ENCODE data around the gene TMEM44.
A peak's percentile ranks its signal among the peaks of the same experiment; 100 is the strongest.

The TMEM44 gene

DNA sequence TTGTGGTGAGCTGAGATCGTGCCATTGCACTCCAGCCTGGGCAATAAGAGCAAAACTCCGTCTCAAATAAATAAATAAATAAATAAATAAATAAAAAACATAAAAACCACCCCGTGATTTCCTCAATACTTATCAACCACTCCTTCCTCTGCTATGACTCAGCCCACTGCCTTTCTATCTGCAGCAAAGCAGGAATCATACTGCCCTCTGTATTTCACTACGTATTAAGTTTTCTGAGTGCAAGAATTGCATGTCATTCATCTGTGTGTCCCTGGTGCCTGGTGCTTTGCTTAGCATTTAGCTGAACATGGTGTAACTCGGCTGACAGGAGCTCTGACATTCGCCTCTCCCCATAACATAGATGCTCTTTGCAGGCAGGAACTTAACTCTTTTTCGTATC, 31.6 kb upstream of the TMEM44 start:
- H3K9me3 ChIP-seq: no peaks in the 10 kb centered on the region
- in situ Hi-C loops (cut with MboI; ENCODE audit: low sequenced_read_pairs): no loop called here
- peaks cover 60% of the 10 kb centered on the region for H3K36me3 ChIP-seq (replicated peaks)
- DNase-seq (ENCODE audit: low spot score in 2 of 2): no peak
- H3K4me3 ChIP-seq: no peak overlapping the region
- H3K4me1 ChIP-seq: peaks cover 8% of the 10 kb centered on the region
- H3K27me3 ChIP-seq (ENCODE audit: low read depth): no peaks in the 10 kb centered on the region

DNA sequence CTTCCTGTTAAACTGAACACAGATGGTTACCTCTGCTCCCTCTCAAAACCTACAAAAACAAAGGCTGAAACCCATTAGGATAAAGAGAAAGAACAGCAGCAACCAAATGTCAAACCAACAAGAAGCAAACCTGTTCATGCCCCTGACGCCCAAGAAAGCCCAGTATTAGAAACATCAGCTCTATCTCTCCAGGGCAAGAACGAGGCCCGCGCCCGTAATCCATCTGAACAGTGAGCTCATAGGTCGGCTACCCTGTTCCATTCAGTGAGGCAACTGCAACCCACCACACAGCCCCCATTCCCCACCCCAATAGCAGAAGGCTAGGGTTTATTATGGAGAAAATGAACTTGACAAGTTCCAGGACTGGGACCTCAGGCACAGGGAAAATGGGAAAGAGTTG, 28.7 kb upstream of the TMEM44 start:
- no peaks in the 10 kb centered on the region for H3K9me3 ChIP-seq
- in situ Hi-C loops (cut with MboI; ENCODE audit: low sequenced_read_pairs): no loop called here
- no peak for DNase-seq (ENCODE audit: low spot score in 2 of 2)
- no peaks in the 10 kb centered on the region for H3K27me3 ChIP-seq (ENCODE audit: low read depth)
- no peaks in the 10 kb centered on the region for H3K4me1 ChIP-seq
- H3K4me3 ChIP-seq: no peak overlapping the region
- peaks cover 73% of the 10 kb centered on the region for H3K36me3 ChIP-seq (replicated peaks)

DNA sequence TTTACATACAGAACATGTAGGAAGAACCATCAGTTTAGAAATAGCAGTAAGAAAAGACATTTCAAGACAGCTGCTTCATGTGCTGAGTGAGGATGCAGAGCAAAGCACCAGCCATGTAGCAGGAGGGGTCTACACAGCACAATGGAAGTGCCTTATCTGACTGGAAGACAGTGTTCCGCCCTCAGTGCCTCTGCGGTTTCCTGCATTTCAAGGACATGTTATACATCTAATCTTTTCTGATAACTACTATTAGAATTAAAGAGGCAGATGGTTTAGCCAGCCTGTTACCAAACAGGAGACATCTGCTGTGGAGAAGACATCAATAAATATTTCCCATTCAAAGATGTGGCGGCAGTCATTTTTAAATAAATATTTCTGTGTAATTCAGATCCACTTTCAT, 28.2 kb upstream of the TMEM44 start:
- in situ Hi-C loops (cut with MboI; ENCODE audit: low sequenced_read_pairs): no loop called here
- Histone ChIP-seq H3K4me1 (no peaks in the 10 kb centered on the region), H3K9me3 (no peaks in the 10 kb centered on the region), H3K36me3 (replicated peaks) (peaks cover 77% of the 10 kb centered on the region), H3K27me3 (ENCODE audit: low read depth) (no peaks in the 10 kb centered on the region), H3K4me3 (no peak overlapping the region)
- no peak for DNase-seq (ENCODE audit: low spot score in 2 of 2)

DNA sequence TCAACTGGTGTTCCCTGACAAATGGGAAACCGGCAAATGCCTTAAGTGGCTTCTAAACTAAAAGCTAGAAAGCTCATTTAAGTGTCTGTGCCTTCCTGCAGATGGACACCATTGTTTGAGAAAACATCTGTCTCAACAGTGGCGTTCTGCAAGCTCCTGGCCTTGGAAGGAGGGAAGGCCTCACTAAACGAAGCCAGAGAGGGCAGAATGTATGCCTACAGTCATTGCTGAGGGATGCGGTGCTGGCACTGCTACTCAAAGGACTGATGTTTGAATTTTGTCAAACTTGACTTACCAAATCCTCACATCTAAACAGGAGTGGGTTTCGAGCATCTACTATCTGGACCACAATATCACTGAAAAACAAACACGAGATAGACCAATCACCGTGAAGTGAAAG, 26.6 kb upstream of the TMEM44 start:
- in situ Hi-C loops (cut with MboI; ENCODE audit: low sequenced_read_pairs): no loop called here
- peaks cover 77% of the 10 kb centered on the region for H3K36me3 ChIP-seq (replicated peaks)
- no peak overlapping the region for H3K4me3 ChIP-seq
- H3K9me3 ChIP-seq: no peaks in the 10 kb centered on the region
- H3K4me1 ChIP-seq: no peaks in the 10 kb centered on the region
- H3K27me3 ChIP-seq (ENCODE audit: low read depth): no peaks in the 10 kb centered on the region
- DNase-seq (ENCODE audit: low spot score in 2 of 2): no peak

DNA sequence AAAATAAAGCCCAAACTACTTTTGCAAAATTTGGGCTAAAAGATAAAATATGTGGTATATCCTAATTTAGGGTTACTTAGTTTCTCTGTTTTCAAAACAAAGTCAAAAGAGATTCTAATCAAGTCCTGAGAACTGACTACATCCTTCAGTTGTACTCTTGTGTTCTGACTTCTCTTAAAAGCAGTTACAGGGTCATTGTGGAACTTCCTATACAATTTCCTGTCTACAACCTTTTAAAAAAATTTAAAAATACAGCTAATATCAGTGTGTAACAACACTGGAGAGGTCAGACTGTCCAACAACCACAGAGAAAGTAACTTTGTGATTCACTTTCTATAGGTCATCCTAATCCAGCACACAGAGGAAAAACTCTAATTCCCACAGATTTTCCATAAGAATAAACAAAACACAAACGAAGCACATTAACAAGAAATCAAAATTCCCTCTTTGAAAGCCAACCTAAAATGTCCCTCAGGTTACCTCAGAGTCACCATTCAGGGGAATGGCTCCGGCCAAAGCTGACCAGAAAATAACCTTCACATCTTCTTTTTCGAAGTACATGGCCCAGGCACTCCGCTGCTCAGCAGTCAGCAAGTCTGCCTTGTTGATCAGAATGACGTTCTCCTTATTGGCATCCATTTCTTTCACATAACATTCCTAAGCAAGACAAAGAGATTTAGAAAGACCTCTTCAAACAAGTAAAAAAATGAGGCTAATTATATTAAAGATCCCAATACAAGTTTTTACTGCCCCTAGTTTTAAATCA, 25.4 kb upstream of the TMEM44 start:
- no peaks in the 10 kb centered on the region for H3K9me3 ChIP-seq
- no peaks in the 10 kb centered on the region for H3K27me3 ChIP-seq (ENCODE audit: low read depth)
- H3K4me1 ChIP-seq: no peaks in the 10 kb centered on the region
- in situ Hi-C loops (cut with MboI; ENCODE audit: low sequenced_read_pairs): no loop called here
- peaks cover 84% of the 10 kb centered on the region for H3K36me3 ChIP-seq (replicated peaks)
- H3K4me3 ChIP-seq: no peak overlapping the region
- DNase-seq (ENCODE audit: low spot score in 2 of 2): no peak

DNA sequence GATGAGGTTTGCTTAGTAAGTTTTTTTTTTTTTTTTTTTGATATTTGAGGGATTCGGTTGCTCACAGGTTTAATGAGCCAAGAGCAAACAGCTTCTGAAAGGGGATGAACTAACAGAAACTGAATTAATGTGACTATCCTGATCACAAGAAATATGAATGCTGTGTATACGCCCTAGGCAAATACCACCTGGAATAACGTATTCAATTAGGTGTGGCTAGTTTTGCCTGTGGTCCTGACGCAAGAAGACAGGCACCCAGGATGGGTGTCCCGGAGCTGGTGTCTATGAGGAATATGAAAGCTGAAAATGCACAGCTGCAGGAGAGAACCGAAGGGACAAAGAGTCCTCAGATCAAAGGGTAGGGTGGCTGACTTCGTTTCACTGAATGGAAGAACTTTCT, 24.2 kb upstream of the TMEM44 start:
- DNase-seq (ENCODE audit: low spot score in 2 of 2): no peak
- no peaks in the 10 kb centered on the region for H3K27me3 ChIP-seq (ENCODE audit: low read depth)
- H3K4me1 ChIP-seq: no peaks in the 10 kb centered on the region
- no peaks in the 10 kb centered on the region for H3K9me3 ChIP-seq
- in situ Hi-C loops (cut with MboI; ENCODE audit: low sequenced_read_pairs): no loop called here
- H3K4me3 ChIP-seq: no peak overlapping the region
- peaks cover 90% of the 10 kb centered on the region for H3K36me3 ChIP-seq (replicated peaks)

DNA sequence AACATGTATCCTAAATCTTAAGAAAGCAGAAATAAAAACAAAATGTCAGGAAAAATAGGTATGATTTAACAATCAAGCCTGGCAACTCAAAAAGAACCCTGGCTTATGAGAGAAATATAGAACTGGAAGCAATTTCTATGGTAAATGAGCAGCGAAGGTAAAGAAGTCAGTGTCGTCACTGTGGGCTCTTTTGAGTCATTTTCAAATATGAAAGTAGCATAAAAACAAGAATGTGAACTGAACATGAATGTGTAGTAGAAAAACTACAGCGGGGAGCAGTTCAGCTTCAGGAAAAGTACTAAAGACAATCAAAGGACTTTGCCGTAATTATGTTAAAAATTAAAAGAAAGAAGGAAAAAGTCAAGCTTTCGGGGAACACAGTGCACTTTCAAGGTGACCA, 21.2 kb upstream of the TMEM44 start:
- H3K4me1 ChIP-seq: no peaks in the 10 kb centered on the region
- H3K27me3 ChIP-seq (ENCODE audit: low read depth): no peaks in the 10 kb centered on the region
- in situ Hi-C loops (cut with MboI; ENCODE audit: low sequenced_read_pairs): no loop called here
- H3K9me3 ChIP-seq: no peaks in the 10 kb centered on the region
- DNase-seq (ENCODE audit: low spot score in 2 of 2): no peak
- H3K36me3 ChIP-seq (replicated peaks): peaks cover 90% of the 10 kb centered on the region
- H3K4me3 ChIP-seq: no peak overlapping the region

DNA sequence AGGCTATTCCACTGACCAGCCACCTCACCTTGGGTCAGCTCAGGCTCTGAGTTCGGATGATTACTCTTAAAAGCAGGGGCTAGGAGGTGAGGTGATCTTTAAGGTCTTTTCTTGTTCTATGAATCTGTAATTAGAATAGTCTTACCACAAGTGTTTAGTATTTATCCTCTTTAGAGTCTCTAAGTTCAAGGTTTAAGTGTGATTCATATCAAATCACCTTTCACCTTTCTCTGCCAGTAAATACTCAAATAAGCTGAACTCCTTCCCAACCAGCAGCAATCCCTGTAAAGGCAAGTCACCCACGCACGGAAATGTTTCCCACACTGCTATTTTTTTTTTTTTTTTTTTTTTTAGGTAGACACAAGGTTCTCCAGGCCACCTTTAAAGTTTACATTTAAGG, 14.5 kb upstream of the TMEM44 start:
- Histone ChIP-seq H3K4me1 (no peaks in the 10 kb centered on the region), H3K36me3 (replicated peaks) (peaks cover 74% of the 10 kb centered on the region), H3K4me3 (no peak overlapping the region), H3K9me3 (no peaks in the 10 kb centered on the region), H3K27me3 (ENCODE audit: low read depth) (no peaks in the 10 kb centered on the region)
- DNase-seq (ENCODE audit: low spot score in 2 of 2): no peak
- in situ Hi-C loops (cut with MboI; ENCODE audit: low sequenced_read_pairs): no loop called here

DNA sequence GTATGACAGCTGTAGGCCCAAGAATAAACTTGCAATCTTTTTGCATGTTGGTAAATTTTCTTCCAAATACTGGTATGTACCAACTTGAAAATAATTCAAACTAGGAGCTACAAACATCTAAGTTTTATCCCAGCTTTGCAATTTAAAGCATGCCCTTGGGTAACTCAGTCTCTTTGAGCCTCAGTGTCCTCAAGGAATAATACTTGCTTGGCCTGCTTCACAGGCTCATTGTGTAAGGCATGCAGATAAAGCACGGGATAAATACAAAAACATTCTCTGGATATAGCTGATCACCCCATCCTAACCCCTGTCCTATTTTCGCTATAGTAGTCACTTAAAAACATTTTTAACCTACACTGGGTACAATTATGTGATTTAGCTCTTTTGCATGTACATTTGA, 9.6 kb upstream of the TMEM44 start:
- Histone ChIP-seq H3K36me3 (replicated peaks) (peaks cover 53% of the 10 kb centered on the region), H3K9me3 (no peaks in the 10 kb centered on the region), H3K4me1 (no peaks in the 10 kb centered on the region), H3K27me3 (ENCODE audit: low read depth) (no peaks in the 10 kb centered on the region), H3K4me3 (no peak overlapping the region)
- in situ Hi-C loops (cut with MboI; ENCODE audit: low sequenced_read_pairs): no loop called here
- no peak for DNase-seq (ENCODE audit: low spot score in 2 of 2)

DNA sequence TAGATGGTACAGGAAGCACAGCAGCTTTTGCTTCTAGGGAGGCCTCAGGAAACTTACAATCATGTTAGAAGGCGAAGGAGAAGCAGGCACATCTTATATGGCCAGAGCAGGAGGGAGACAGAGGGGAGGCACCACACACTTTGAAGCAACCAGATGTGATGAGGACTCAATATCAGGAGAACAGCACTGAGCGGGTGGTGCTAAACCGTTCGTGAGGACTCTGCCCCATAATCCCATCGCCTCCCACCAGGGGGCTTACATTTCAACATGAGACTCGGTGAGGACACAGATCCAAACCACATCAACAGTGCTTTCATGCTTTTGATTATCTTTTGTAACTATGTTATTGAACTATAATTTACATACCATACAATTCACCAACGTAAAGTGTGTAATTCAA, 7.6 kb upstream of the TMEM44 start:
- in situ Hi-C loops (cut with MboI; ENCODE audit: low sequenced_read_pairs): no loop called here
- H3K4me3 ChIP-seq: no peak overlapping the region
- H3K27me3 ChIP-seq (ENCODE audit: low read depth): no peaks in the 10 kb centered on the region
- H3K36me3 ChIP-seq (replicated peaks): peaks cover 42% of the 10 kb centered on the region
- H3K4me1 ChIP-seq: no peaks in the 10 kb centered on the region
- peak in 1 of 2 experiments; percentile 58 for DNase-seq (ENCODE audit: low spot score in 2 of 2)
- H3K9me3 ChIP-seq: no peaks in the 10 kb centered on the region

DNA sequence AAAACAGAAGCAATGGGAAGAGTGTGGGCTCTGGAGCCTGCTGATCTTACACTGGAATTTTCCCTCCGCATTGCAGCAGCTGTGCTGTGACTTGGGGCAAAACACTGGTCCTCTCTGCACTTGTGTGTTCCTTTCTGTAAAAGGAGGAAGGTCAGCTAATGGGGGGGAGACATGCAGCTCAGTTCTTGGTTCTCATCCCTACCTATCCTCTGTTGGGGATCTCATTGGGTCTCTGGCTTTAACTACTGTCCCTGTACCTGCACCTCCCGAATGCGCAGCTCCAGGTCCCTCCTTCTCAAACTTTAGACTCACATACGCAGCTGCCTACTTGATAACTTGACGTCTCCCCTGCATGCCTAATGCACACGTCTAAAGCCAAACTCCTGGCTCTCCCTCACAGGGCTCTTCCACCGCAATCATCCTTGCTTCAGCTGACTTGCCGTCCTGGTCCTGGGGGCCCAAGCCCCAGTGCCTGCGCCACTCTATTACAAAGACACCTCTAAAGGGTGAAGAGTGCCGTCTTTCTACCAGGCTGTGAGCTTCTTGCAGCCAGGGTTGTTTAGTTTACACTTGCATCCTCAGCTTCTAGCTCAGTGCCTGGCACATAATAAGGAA, 5.9 kb upstream of the TMEM44 start:
- no peaks in the 10 kb centered on the region for H3K27me3 ChIP-seq (ENCODE audit: low read depth)
- H3K4me1 ChIP-seq: no peaks in the 10 kb centered on the region
- H3K4me3 ChIP-seq: no peak overlapping the region
- H3K9me3 ChIP-seq: no peaks in the 10 kb centered on the region
- in situ Hi-C loops (cut with MboI; ENCODE audit: low sequenced_read_pairs): no loop called here
- H3K36me3 ChIP-seq (replicated peaks): peaks cover 31% of the 10 kb centered on the region
- no peak for DNase-seq (ENCODE audit: low spot score in 2 of 2)

DNA sequence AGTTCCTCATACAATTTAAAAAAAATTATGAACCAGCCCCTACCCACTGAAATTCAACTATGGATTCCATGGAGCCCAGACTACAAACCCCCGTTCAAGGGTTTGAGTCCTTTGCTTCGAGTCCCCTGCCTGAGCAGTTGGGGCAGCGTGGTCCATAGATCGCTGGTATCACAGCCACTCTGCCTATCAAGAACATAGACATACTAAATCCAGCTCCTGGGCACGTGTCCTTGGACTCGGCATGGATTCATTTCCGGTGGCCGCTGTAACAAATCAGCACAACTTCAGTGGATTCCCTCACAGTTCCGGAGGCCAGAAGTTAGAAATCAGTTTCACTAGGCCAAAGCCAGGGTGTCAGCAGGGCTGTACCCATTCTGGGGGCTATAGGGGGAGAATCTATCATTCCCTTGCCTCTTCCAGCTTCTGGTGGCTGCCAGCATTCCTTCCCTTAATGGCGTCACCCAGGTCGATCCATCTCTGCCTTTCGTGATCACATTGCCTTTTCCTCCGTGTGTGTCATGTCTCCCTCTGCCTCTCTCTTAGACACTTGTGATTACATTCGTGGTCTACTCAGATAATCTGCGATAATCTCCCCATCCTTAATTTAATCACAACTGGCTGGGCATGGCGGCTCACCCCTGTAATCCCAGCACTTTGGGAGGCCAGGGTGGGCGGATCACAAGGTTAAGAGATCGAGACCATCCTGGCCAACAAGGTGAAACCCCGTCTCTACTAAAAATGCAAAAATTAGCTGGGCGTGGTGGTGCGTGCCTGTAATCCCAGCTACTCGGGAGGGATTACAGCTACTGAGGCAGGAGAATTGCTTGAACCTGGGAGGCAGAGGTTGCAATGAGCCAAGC, 4.6 kb upstream of the TMEM44 start:
- Histone ChIP-seq H3K9me3 (no peaks in the 10 kb centered on the region), H3K4me1 (no peaks in the 10 kb centered on the region), H3K36me3 (replicated peaks) (peaks cover 20% of the 10 kb centered on the region), H3K4me3 (no peak overlapping the region), H3K27me3 (ENCODE audit: low read depth) (no peaks in the 10 kb centered on the region)
- in situ Hi-C loops (cut with MboI; ENCODE audit: low sequenced_read_pairs): no loop called here
- DNase-seq (ENCODE audit: low spot score in 2 of 2): no peak

DNA sequence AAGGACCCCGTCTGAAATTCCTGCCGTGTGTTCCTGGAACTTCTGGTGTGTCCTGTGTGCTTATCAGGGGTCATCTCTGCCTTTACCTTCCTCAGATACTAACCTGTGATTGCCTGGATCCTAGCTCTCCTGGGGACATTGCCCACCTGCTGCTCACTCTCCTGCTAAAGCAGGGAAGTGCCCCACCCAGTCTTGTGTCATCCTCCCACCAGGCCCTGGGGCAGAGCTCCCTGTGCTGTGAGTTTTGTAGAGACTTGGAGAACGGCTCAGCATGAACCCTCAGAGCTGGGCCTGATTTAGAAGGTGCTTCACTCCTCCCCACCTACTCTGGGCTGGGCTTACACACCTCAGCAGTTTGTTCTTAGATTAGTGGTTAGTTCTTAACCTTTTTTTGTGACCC, 3.8 kb upstream of the TMEM44 start:
- in situ Hi-C loops (cut with MboI; ENCODE audit: low sequenced_read_pairs): no loop called here
- Histone ChIP-seq H3K9me3 (no peaks in the 10 kb centered on the region), H3K36me3 (replicated peaks) (peaks cover 14% of the 10 kb centered on the region), H3K4me1 (no peaks in the 10 kb centered on the region), H3K4me3 (no peak overlapping the region), H3K27me3 (ENCODE audit: low read depth) (no peaks in the 10 kb centered on the region)
- DNase-seq (ENCODE audit: low spot score in 2 of 2): no peak

DNA sequence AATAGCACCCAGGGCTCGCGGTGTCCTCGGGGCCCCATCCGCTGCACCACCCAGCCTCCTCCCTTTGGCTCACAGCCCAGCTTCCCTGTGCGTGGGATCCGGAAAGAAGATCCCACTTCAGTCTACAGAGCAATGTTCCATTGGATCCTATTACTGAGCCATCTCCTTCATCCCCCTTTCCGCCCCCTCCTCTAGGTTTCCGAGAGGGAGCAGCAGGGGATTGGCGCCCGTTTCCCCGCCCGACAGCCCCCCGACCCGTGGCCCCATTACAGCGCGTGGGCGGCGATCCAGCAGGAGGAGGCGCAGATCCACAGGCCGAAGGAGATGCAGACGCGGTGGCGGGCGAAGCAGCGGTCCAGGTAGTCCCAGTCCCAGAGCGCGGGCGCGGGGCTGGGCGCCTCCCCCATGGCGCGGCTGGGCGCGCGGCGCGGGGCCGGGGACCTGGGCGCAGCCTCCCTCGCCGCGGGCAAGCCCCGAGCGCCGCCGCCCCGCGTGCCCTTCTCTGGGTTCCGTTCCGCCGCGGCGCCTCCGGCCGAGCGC, 340 bp downstream of the TMEM44 start:
- Histone ChIP-seq H3K4me1 (no peaks in the 10 kb centered on the region), H3K36me3 (replicated peaks) (no peaks in the 10 kb centered on the region), H3K27me3 (ENCODE audit: low read depth) (no peaks in the 10 kb centered on the region), H3K9me3 (no peaks in the 10 kb centered on the region), H3K4me3 (peak overlapping the region; percentile 45)
- in situ Hi-C loops (cut with MboI; ENCODE audit: low sequenced_read_pairs): no loop called here
- peak; percentile 8 to 64 for DNase-seq (ENCODE audit: low spot score in 2 of 2)
